Uterus (tissue), 2 donors: ENCODE data around the gene RBM4B.

Experiments
- POLR2A ChIP-seq, 2 donors: fragments of 450-650 bp; IDR thresholded peaks; one replicate each; pipeline ENCODE4 v1.6.1; 2016; ENCODE audit warnings: antibody characterized with exemption in 2 of 2, mild to moderate bottlenecking in 1 of 2, moderate library complexity in 1 of 2
- TF ChIP-seq, protein P1 (sequence below), 4 experiments: fragments of 200-600 bp in 2 of 4; fragments of 450-650 bp in 2 of 4; sonication (generic) in 2 of 4; IDR thresholded peaks; one replicate each; pipeline ENCODE4 v1.5.1; 2016 to 2019; ENCODE audit warnings: antibody characterized with exemption in 4 of 4, mild to moderate bottlenecking in 2 of 4, moderate library complexity in 1 of 4

DNA sequence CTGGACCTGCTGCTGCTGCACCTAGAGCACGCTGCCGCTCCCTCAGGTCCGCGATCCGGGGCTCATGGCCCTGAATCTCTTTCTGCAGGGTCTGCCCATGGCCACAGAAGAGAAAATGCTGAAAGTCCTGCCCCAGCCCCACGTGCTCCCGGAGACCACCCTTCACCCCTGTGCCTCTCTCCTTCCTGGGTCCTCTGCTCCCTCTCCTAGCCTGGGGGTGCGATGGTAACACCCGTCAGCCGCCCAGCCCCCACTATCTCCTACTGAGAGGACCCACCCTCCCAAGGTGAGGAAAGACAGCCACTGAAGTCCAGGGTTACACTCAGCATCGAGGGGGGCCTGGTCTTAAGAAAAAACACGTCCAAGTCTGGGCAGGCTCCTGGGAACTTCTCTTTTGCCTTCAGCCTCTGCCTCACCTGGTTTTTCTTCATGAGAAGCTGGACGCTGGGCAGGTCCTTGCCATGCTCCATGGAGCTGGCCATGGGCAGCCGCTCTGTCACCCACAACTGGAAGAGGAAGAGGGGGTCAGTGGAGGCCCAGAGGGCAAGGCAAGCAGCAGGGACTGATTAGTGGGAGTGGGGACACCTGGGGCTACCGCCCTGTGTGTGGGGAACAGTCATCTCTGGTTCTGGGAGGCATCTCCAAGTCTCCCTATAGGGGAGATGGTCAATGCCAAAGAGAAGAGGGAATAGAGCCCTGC, 15.8 kb upstream of the RBM4B start:
- TF ChIP-seq, protein P1, sequence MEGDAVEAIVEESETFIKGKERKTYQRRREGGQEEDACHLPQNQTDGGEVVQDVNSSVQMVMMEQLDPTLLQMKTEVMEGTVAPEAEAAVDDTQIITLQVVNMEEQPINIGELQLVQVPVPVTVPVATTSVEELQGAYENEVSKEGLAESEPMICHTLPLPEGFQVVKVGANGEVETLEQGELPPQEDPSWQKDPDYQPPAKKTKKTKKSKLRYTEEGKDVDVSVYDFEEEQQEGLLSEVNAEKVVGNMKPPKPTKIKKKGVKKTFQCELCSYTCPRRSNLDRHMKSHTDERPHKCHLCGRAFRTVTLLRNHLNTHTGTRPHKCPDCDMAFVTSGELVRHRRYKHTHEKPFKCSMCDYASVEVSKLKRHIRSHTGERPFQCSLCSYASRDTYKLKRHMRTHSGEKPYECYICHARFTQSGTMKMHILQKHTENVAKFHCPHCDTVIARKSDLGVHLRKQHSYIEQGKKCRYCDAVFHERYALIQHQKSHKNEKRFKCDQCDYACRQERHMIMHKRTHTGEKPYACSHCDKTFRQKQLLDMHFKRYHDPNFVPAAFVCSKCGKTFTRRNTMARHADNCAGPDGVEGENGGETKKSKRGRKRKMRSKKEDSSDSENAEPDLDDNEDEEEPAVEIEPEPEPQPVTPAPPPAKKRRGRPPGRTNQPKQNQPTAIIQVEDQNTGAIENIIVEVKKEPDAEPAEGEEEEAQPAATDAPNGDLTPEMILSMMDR (IDR thresholded peaks at IDR 0.05) = no peak
- no peak for TF ChIP-seq POLR2A (IDR thresholded peaks at IDR 0.05)
